PC-3 (cell line): Measurements from ENCODE around the gene EFTUD2. TPM values are rescaled to one million over a fixed set of nuclear protein-coding genes. Genes with fewer than 3 reads are reported as not detected.
A peak's percentile ranks its signal among the peaks of the same experiment; 100 is the strongest.

Experiments
- ATAC-seq: fragments of 200-7000 bp; cut with Tn5 transposase; 2 replicates; pipeline ENCODE4 v1.9.1; 2020; ENCODE audit warnings: mild to moderate bottlenecking, moderate library complexity
- BruUV-seq: library from RNA; stranded (reverse); fragments of 400-500 nt; replicated peaks from 2 replicates; lab custom pipeline; 2021; lab: Mats Ljungman, UMichigan
- CTCF ChIA-PET: fragments of 300-600 bp; sonication (Branson Sonifier 250); formaldehyde crosslinking; loops from one replicate; lab custom pipeline; 2022; ENCODE audit warnings: antibody characterized with exemption; lab: Charles Lee
- POLR2A ChIA-PET: fragments of 300-600 bp; sonication (Branson Sonifier 250); formaldehyde crosslinking; loops from one replicate; lab custom pipeline; 2022; ENCODE audit warnings: antibody characterized with exemption; ENCODE audit not compliant: unreplicated experiment; lab: Charles Lee
- DNase-seq: peaks from one replicate; pipeline ENCODE4 v3.0.0-alpha.2; 2015
- H2AFZ ChIP-seq: fragments of 300-600 bp; sonication (generic); 2 replicates; pipeline ENCODE4 v1.6.0; 2016; ENCODE audit warnings: antibody characterized with exemption, low read length
- H3F3A ChIP-seq: fragments of 300-600 bp; sonication (generic); one replicate; pipeline ENCODE4 v1.6.0; 2017; ENCODE audit warnings: antibody characterized with exemption, low read length, control low read depth, mild to moderate bottlenecking; ENCODE audit not compliant: unreplicated experiment
- H3K27ac ChIP-seq: fragments of 300-600 bp; sonication (generic); 2 replicates; pipeline ENCODE4 v1.5.1; 2016; ENCODE audit warnings: mild to moderate bottlenecking, low read length
- H3K27me3 ChIP-seq: fragments of 300-600 bp; sonication (generic); 2 replicates; pipeline ENCODE4 v1.6.1; 2016; ENCODE audit warnings: low read length, mixed read lengths
- H3K36me3 ChIP-seq: fragments of 300-600 bp; sonication (generic); 2 replicates; pipeline ENCODE4 v1.6.1; 2016; ENCODE audit warnings: low read depth, mixed run types, low read length, mixed read lengths
- H3K4me1 ChIP-seq: fragments of 300-600 bp; sonication (generic); 2 replicates; pipeline ENCODE4 v1.5.1; 2016; ENCODE audit warnings: low read length; ENCODE audit not compliant: insufficient read depth
- H3K4me2 ChIP-seq: fragments of 300-600 bp; sonication (generic); 2 replicates; pipeline ENCODE4 v1.6.0; 2016; ENCODE audit warnings: low read length
- H3K4me3 ChIP-seq: fragments of 300-600 bp; sonication (generic); 2 replicates; pipeline ENCODE4 v1.5.1; 2016; ENCODE audit warnings: mild to moderate bottlenecking, low read length, mixed read lengths
- H3K79me2 ChIP-seq: fragments of 300-600 bp; sonication (generic); 2 replicates; pipeline ENCODE4 v1.6.1; 2017; ENCODE audit warnings: low read length, mixed read lengths
- H3K9ac ChIP-seq: fragments of 300-600 bp; sonication (generic); 2 replicates; pipeline ENCODE4 v1.6.0; 2016; ENCODE audit warnings: mild to moderate bottlenecking, low read length
- H3K9me2 ChIP-seq: fragments of 300-600 bp; sonication (generic); replicated peaks from 2 replicates; pipeline ENCODE4 v1.6.1; 2016; ENCODE audit warnings: mixed run types, low read length, mixed read lengths
- H3K9me3 ChIP-seq: fragments of 300-600 bp; sonication (generic); 2 replicates; pipeline ENCODE4 v1.6.1; 2016; ENCODE audit warnings: low read length, mixed read lengths
- H4K20me1 ChIP-seq: fragments of 300-600 bp; sonication (generic); 2 replicates; pipeline ENCODE4 v1.6.1; 2016; ENCODE audit warnings: low read length, mixed read lengths
- CTCF ChIP-seq: fragments of 300-600 bp; sonication (generic); conservative IDR thresholded peaks from 2 replicates; pipeline ENCODE4 v1.5.1; 2017; ENCODE audit warnings: antibody characterized with exemption, low read depth, mild to moderate bottlenecking, low read length
- EZH2 ChIP-seq: fragments of 300-600 bp; sonication (generic); IDR thresholded peaks from one replicate; pipeline ENCODE4 v1.6.1; 2017; ENCODE audit warnings: antibody characterized with exemption, mild to moderate bottlenecking, low read length; ENCODE audit not compliant: unreplicated experiment
- EZH2phosphoT487 ChIP-seq: fragments of 300-600 bp; sonication (generic); IDR thresholded peaks from 2 replicates; pipeline ENCODE4 v1.6.1; 2018; ENCODE audit warnings: mild to moderate bottlenecking, antibody characterized with exemption, low read length, borderline replicate concordance
- intact Hi-C: fragments of 100-400 bp; cut with micrococcal nuclease; formaldehyde crosslinking; loops from 2 replicates; pipeline ENCODE4 v1.9.0; 2023
- total RNA-seq: library from RNA; depleted of rRNA; stranded (reverse); fragments of >200 nt; gene quantifications from 2 replicates; pipeline ENCODE4 v1.2.3, GENCODE V29; 2014

EFTUD2 gene
- total RNA-seq, 1 experiment from 2014 or later: 227 TPM

GRCh38 chr17:44901411-44901921, 2.2 kb upstream of the EFTUD2 start:
- intact Hi-C loops: loop anchor here (2.0 to 5.0 kb wide), 2 partner anchors 39 to 121 kb away; no protein-coding TSS in a partner anchor
- peaks cover 4% of the 10 kb centered on the region for H3F3A ChIP-seq
- 0 out of 2 replicates have a peak, but pooled peaks cover 2% of the 10 kb centered on the region for H4K20me1 ChIP-seq
- BruUV-seq: no TSS peak
- ATAC-seq (peak; percentile 47), DNase-seq (peak; percentile 93)
- no peak overlapping the region for H2AFZ ChIP-seq
- no peaks in the 10 kb centered on the region for H3K27me3 ChIP-seq
- no peaks in the 10 kb centered on the region for H3K36me3 ChIP-seq
- ChIA-PET POLR2A (no interaction called here), CTCF (interaction anchor here (0.6 to 1.1 kb wide), 3 partner anchors 19 to 120 kb away, joined by 3 to 5 read pairs (median 4); no protein-coding TSS in a partner anchor)
- H3K79me2 ChIP-seq: peaks cover 28% of the 10 kb centered on the region
- 0 out of 2 replicates have a peak overlapping the region, but pooled peaks have one; percentile 1 for H3K9ac ChIP-seq
- H3K4me3 ChIP-seq: no peak overlapping the region; the same call in 1 of the 2 replicates
- H3K27ac ChIP-seq: peak overlapping the region; percentile 63
- H3K9me3 ChIP-seq: no peaks in the 10 kb centered on the region
- peak overlapping the region; percentile 89 for H3K4me2 ChIP-seq
- peaks cover 47% of the 10 kb centered on the region for H3K4me1 ChIP-seq
- TF ChIP-seq CTCF (peak; percentile 69), EZH2phosphoT487 (no peak)
- no peaks in the 10 kb centered on the region for H3K9me2 ChIP-seq

GRCh38 chr17:44900894-44901293, 1.6 kb upstream of the EFTUD2 start:
- POLR2A ChIA-PET: no interaction called here
- peaks cover 4% of the 10 kb centered on the region for H3F3A ChIP-seq
- DNase-seq (peak; percentile 76), ATAC-seq (peak; percentile 37)
- intact Hi-C loops: loop anchor here (2.0 to 5.0 kb wide), 2 partner anchors 40 to 121 kb away; no protein-coding TSS in a partner anchor
- TF ChIP-seq EZH2phosphoT487 (no peak), EZH2 (no peak), CTCF (no peak)
- H3K27me3 ChIP-seq: no peaks in the 10 kb centered on the region
- H3K36me3 ChIP-seq: peaks cover 3% of the 10 kb centered on the region
- CTCF ChIA-PET: interaction anchor here (0.6 to 0.9 kb wide), 2 partner anchors 119 to 120 kb away, joined by 3 to 4 read pairs; no protein-coding TSS in a partner anchor
- H3K9ac ChIP-seq: 0 out of 2 replicates have a peak overlapping the region, but pooled peaks have one; percentile 1
- no peaks in the 10 kb centered on the region for H3K9me2 ChIP-seq
- H3K79me2 ChIP-seq: peaks cover 33% of the 10 kb centered on the region
- peaks cover 8% of the 10 kb centered on the region; the same call in 1 of the 2 replicates for H4K20me1 ChIP-seq
- no peak overlapping the region; the same call in 1 of the 2 replicates for H3K4me3 ChIP-seq
- H3K4me2 ChIP-seq: peak overlapping the region; percentile 89
- no peaks in the 10 kb centered on the region for H3K9me3 ChIP-seq
- BruUV-seq: no TSS peak
- H2AFZ ChIP-seq: no peak overlapping the region
- H3K4me1 ChIP-seq: peaks cover 41% of the 10 kb centered on the region
- peak overlapping the region; percentile 63 for H3K27ac ChIP-seq

- intact Hi-C loops: no loop called here
- DNase-seq: peak; percentile 63
- POLR2A ChIA-PET: interaction anchor here (0.5 to 0.7 kb wide), 2 partner anchors 187 to 208 kb away, joined by 3 to 8 read pairs; no protein-coding TSS in a partner anchor
These were observed 524 bp downstream of the EFTUD2 start for GRCh38 chr17:44898768-44899073.

More at GRCh38 chr17:44898768-44899073, 524 bp downstream of the EFTUD2 start:
- Histone ChIP-seq H3F3A (peaks cover 4% of the 10 kb centered on the region), H3K4me3 (peak overlapping the region; percentile 84), H3K9ac (peak overlapping the region; percentile 87), H3K4me1 (peaks cover 30% of the 10 kb centered on the region), H3K27me3 (no peaks in the 10 kb centered on the region), H3K27ac (peak overlapping the region; percentile 87), H3K9me3 (no peaks in the 10 kb centered on the region), H4K20me1 (peaks cover 14% of the 10 kb centered on the region; the same call in 1 of the 2 replicates), H3K9me2 (no peaks in the 10 kb centered on the region), H2AFZ (peak overlapping the region; percentile 76), H3K4me2 (peak overlapping the region; percentile 89), H3K36me3 (peaks cover 18% of the 10 kb centered on the region), H3K79me2 (peaks cover 53% of the 10 kb centered on the region)
- TSS peak; percentile 92 for BruUV-seq
- CTCF ChIA-PET: interaction anchor here (0.6 to 1.5 kb wide), 2 partner anchors 20 to 26 kb away, joined by 3 to 5 read pairs; no protein-coding TSS in a partner anchor
- ATAC-seq: no peak
- TF ChIP-seq EZH2 (no peak), CTCF (no peak), EZH2phosphoT487 (no peak)
